NCI-H1105 treated with DMSO at 0.1 percent for 48 hours (cell line): ENCODE data around the gene SCN1B.
"Not testable (repeated sequence)": the region's sequence is repeated elsewhere in the genome, so short reads cannot be mapped to it uniquely, and the experiment has no call there.

Source experiments
- DNase-seq: peaks from one replicate; lab custom pipeline; 2025; lab: John Stamatoyannopoulos, UW

Gene SCN1B

GRCh38 chr19:35000647-35001501, 29.4 kb upstream of the SCN1B start:
- no peak for DNase-seq

DNA sequence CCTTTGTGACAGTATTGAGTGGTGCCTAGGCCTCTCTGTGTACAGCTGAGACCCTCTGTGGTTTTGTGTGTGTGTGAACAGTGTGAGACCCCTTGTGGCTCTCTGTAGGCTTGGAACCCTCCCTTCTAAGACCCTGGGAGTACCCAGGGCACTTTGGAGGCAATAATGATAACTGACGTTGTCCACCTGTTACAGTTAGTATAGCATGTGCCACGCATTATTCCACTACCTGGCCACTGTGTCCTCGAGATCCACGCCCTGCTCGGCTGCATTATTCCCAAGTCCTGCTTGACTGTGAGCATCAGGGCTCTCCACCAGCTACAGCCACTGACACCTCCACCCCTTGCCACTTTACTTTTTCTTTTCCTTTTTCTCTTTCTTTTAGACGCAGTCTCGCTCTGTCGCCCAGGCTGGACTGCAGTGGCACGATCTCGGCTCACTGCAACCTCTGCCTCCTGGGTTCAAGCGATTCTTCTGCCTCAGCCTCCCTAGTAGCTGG, 28.2 kb upstream of the SCN1B start:
- DNase-seq: no peak

DNA sequence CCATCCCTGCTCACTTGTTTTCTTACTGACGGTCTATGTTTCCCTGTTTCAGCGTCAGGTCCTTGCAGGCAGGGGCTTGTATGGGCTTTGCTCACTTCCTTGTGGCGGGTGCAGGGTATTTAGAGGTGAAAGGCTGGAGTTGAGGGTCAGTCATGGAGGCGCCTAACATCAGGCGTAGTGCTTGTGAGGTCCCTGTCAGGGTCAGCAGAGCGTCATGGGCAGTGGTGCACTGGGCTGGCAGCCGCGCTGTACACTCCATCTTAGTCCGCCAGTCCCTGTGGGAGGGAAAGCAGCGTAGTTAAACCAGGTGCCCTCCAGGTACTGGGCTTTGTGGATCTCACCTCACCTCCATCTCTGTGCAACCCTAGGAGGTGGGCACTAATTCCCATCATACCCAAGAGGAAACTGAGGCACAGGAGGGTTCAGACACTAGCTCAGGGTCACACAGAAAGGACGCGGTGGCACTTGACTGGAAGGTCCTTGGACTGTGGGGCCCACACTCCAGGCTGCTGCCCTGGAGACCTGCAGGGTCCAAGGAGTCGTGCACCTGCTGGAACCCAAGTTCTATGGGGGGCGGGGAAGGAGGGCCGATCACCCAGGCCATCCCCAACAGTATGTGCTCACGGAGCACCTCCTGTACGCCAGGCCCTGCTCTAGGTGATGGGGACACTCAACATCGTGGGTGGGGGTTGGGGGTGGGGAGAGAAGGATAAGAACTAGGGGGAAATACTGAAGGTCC, 25.6 kb upstream of the SCN1B start:
- no peak for DNase-seq

DNA sequence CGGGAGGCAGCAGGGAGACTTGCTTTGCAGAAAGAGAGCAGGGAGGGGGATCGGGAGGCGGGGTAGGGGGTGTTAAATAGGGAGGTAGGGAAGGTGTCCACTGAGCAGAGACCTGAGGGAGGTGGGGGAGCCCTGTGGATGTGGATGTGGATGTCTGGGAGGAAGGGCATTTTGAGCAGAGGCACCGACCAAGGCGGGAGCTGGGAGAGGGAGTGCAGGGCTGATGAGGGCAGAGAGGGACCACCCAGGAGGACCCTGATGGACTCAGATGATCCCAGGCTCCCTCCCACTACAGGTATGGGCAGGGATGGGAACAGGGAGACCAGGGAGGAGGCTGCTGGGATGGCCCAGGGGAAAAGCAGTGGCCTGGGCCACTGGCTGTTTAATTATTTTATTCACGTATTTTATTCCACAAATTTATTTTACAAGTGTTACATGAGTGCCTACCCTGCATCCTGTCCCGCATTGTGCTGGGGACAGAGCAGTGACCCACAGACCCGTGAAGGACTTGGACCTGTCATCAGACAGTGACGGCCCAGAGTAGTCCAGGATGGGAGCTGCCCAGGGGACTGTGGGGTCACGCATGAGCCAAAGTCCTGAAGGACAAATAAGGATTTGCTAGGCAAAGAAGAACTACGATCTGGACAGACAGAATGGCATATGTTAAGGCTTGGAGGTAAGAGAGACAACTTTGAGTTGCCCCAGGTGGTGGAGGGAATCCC, 24.9 kb upstream of the SCN1B start:
- DNase-seq: no peak

DNA sequence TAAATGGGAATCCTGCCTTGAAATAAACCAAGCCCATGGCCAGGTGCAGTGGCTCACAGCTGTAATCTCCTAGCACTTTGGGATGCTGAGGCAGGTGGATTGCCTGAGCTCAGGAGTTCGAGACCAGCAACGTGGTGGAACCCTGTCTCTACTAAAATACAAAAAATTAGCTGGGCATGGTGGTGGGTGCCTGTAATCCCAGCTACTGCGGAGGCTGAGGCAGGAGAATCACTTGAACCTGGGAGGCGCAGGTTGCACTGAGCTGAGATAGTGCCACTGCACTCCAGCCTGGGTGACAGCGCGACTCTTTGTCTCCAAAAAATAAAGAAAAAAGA, 24.3 kb upstream of the SCN1B start:
- DNase-seq: not testable (repeated sequence)

DNA sequence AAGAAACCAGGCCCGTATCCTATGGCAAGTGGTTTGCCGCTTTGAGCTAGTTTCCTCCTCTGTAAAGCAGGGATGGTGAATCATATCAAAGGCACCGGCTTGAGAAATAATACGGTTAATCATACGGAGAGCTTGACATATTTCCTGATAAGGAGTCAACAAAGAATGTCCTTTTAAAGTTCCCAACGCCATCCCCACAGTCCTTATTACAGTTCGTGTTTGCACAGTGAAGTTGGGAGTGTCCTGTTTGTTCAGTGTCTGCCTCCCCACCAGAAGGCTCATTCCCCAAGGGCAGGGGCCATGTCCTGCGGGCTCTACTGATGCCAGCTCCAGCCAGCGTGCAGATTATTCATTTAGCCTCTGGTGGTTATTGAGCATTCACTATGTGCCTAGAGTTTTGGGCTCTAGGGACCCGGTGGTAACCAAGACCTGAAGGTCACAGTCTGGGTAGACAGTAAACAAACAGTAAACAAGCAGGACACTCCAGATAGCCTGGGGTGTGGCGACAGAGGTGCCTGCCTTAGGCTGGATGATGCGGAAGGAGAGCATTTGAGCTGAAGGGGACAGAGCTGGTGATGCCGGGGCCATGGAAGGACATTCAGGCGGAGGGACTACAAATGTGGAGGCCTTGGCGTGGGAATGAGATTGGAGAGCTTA, 23.8 kb upstream of the SCN1B start:
- DNase-seq: no peak

GRCh38 chr19:35006999-35007365, 23.3 kb upstream of the SCN1B start:
- DNase-seq: no peak

DNA sequence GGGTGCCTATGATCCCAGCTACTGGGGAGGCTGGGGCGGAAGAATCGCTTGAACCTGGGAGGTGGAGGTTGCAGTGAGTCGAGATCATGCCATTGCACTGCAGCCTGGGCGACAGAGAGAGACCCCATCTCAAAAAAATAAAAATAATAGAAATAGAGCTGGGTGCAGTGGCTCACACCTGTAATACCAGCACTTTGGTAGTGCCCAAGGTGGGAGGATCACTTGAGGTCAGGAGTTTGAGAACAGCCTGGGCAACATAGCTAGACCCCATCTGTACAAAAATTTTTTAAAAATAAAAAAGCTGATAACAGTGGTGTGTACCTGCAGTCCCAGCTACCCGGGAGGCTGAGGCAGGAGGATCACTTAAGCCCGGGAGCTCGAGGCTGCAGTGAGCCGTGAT, 22.8 kb upstream of the SCN1B start:
- not testable (repeated sequence) for DNase-seq

DNA sequence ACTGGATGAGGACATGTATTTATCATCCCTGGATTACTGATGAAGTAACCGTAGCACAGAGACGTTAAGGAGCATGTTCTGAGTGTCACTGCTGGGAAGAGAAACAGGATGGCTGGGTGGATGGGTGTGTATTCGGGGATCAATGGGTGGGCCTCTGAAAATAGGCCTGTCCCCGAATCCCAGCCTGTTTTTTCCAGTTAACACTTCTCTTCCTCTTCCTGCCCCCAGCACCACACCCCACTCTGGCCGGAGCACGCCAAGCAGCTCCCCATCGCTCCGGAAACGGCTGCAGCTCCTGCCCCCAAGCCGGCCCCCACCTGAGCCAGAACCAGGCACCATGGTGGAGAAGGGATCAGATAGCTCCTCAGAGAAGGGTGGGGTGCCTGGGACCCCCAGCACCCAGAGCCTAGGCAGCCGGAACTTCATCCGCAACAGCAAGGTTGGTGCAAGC, 21.4 kb upstream of the SCN1B start:
- no peak for DNase-seq

DNA sequence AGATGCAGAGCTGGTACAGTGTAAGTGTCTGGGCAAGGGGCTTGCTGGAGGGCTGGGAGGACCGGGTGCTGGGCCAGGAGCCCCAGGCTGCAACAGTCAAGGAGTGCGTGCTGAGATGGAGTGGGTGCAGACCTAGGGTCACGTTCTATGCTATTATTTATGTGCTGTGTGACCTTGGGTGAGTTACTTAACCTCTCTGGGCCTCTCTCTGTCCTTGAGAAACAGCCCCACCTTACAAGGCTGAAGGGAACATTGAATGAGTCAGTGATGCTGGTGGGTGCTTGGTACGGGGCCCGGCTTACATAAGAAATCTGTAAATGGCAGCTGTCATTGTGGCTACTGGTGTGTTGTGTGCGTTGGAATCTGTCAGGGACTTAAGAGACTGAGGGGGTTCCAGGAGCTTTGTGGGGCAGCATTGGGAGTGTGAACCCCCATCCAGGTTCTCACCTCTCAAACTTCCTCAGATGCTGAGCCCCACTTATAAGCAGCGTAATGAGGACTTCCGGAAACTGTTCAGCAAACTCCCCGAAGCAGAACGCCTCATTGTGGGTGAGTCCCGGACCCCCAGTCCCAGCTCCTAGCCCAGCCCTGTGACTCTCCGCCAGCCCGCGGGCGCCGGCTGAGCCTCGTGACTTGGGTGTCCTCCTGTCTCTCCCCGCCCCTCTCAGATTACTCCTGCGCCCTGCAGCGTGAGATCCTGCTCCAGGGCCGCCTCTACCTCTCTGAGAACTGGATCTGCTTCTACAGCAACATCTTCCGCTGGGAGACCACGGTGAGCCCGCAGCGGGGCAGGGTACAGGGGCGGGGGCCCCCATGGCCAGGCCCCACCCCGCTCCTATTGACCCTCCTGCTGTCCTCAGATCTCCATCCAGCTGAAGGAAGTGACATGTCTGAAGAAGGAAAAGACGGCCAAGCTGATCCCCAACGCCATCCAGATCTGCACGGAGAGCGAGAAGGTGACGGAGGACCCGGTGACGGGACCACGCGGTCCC, 20.6 kb upstream of the SCN1B start:
- no peak for DNase-seq

- no peak for DNase-seq
Observed at GRCh38 chr19:35011091-35011689, 19.1 kb upstream of the SCN1B start.

DNA sequence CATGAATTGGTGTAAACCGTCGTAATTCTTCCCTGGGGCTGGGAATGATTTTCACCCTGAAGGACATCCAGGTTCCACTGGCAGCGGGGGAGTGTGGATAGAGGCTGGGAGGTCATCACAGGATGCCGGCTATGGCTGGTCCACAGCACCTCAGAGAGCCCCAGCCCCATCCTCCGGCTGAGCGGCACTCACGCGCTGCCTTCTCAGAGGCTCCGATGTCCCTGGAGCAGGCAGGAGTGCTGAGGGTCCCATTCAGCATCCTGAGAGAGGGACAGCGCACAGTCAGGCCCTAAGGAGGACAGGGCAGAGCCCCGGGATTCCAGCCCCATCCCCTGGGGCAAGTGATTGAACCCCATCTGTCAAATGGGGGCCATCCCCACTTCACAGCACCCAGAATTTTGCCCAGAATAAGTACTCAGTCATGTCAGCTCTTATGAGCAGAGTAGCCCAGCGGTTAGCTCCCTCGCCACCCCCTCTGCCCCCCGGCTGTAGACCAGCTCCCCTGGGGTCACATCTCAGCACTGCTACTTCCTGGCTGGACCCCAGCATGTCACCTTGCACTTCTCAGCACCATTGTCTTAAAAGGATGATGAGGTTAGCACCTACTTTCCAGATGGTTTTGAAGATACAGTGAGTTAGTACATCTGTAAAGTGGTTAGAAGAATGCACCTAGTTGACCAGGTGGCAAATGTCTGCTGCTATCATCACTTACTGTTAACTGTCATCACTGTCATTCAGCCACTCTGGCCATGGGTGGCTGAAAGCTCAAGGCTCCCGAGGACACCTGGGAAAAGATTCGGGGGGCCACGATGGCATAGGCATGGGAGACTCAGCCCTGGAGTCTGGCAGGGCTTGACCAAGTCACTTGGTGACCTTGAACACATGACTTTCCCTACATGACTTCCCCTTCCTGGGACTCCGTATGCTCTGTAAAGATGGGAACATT, 18.3 kb upstream of the SCN1B start:
- DNase-seq: no peak

GRCh38 chr19:35013041-35013819, 17.0 kb upstream of the SCN1B start:
- DNase-seq: no peak

- no peak for DNase-seq
Observed at GRCh38 chr19:35013820-35014754, 16.2 kb upstream of the SCN1B start.

- DNase-seq: not testable (repeated sequence)
Observed at GRCh38 chr19:35014774-35015173, 15.5 kb upstream of the SCN1B start.

DNA sequence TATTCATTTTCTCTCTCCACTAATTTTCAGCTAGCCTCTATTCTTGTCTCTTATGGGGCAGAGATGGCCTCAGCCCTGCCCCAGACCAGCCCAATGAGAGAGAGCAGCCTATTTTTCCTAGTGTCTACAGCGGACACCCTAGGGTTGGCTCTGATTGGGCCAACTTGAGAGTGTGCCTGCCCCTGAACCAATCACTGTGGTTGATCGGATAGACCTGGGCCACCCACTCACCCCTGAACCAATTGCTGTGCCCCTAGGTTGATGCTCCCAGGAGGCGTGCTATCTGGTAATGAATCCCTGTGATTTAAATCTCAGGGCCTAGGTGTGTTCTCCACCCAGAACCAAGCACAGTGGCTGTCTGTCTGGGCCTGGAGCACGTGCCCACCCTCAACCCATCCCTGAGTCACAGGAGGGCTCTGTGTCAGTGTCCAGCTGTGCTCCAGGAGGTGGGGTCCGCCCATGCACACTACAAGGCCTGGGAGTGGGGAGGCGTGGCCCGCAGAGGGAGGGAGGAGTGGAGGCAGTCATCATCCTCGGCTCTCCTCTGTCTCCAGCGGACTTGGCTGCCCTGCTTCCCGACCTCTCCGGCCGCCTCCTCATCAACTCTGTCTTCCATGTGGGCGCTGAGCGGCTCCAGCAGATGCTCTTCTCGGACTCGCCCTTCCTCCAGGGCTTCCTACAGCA, 14.9 kb upstream of the SCN1B start:
- DNase-seq: no peak

DNA sequence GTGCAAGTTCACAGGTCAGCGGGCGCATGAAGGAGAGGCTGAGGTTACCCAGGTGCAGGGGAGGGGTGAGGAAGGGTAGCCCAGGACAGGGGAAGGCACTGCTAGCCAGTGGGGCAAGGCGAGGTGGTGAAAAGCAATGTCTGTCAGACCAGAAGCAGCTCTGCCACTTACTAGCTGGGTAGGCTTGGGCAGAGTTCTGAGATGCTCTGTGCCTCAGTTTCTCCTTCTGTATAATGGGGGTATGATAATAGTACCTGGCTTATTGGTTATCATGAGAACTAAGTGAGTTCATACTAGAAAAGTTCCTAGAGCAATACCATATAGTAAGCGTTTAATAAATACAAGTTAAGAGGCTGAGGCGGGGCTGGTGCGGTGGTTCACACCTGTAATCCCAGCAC, 14.3 kb upstream of the SCN1B start:
- DNase-seq: no peak
